ENCODE data around the gene TFPI2. TPM values are rescaled to one million over a fixed set of nuclear protein-coding genes. Genes with fewer than 3 reads are reported as not detected.
A peak's percentile ranks its signal among the peaks of the same experiment; 100 is the strongest.

Gene TFPI2, protein sequence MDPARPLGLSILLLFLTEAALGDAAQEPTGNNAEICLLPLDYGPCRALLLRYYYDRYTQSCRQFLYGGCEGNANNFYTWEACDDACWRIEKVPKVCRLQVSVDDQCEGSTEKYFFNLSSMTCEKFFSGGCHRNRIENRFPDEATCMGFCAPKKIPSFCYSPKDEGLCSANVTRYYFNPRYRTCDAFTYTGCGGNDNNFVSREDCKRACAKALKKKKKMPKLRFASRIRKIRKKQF
- 1 to 10 TPM; 1.5 to 9.1 TPM for total RNA-seq
- 1 to 10 TPM; 1.4 to 5.7 TPM for polyA plus RNA-seq

GRCh38 chr7:93890464-93891068, at the start of gene TFPI2:
Gene TFPI2, minus strand, starts transcription at chr7:93890753. Its CDS starts 75 bp downstream, at chr7:93890678.
- H3K36me3 ChIP-seq (ENCODE audit: control insufficient read depth in 4 of 4, insufficient read depth in 3 of 4, low read depth in 1 of 4, low read length in 3 of 4), result no peaks in the 10 kb centered on the region
- no peaks in the 10 kb centered on the region for H3K9me3 ChIP-seq (ENCODE audit: control insufficient read depth in 4 of 4, low read length in 3 of 4)
- TF ChIP-seq SP1 (IDR thresholded peaks at IDR 0.05) (no peak), RAD21 (IDR thresholded peaks at IDR 0.05) (peak in 1 of 2 donors; percentile 27), YY1 (IDR thresholded peaks at IDR 0.05) (no peak)
- TF ChIP-seq, protein P1, sequence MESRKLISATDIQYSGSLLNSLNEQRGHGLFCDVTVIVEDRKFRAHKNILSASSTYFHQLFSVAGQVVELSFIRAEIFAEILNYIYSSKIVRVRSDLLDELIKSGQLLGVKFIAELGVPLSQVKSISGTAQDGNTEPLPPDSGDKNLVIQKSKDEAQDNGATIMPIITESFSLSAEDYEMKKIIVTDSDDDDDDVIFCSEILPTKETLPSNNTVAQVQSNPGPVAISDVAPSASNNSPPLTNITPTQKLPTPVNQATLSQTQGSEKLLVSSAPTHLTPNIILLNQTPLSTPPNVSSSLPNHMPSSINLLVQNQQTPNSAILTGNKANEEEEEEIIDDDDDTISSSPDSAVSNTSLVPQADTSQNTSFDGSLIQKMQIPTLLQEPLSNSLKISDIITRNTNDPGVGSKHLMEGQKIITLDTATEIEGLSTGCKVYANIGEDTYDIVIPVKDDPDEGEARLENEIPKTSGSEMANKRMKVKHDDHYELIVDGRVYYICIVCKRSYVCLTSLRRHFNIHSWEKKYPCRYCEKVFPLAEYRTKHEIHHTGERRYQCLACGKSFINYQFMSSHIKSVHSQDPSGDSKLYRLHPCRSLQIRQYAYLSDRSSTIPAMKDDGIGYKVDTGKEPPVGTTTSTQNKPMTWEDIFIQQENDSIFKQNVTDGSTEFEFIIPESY (IDR thresholded peaks at IDR 0.05), result no peak
- TF ChIP-seq, protein P2, sequence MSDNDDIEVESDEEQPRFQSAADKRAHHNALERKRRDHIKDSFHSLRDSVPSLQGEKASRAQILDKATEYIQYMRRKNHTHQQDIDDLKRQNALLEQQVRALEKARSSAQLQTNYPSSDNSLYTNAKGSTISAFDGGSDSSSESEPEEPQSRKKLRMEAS (IDR thresholded peaks at IDR 0.05), result no peak
- no peak for DNase-seq (ENCODE audit: low spot score)
- H3K9ac ChIP-seq (ENCODE audit: low read depth in 1 of 2, low read length in 2 of 2), result no peak within 1 kb of the TSS
- H3K4me1 ChIP-seq (ENCODE audit: control insufficient read depth in 4 of 4, insufficient read depth in 4 of 4, low read length in 3 of 4), result peaks cover 0 to 9% (median 6%) of the 10 kb centered on the region in 4 donors
- peak within 1 kb of the TSS; percentile 13 to 45 (median 32) for H3K4me3 ChIP-seq (ENCODE audit: low read depth in 1 of 3, low read length in 3 of 3)
- peaks cover 0 to 4% (median 2%) of the 10 kb centered on the region in 4 donors for H3K27me3 ChIP-seq (ENCODE audit: control insufficient read depth in 4 of 4, insufficient read depth in 4 of 4, low read length in 3 of 4)
- 2% methylated on average over 49 of the region's 49 CpGs for WGBS
- H3K27ac ChIP-seq (ENCODE audit: low read depth in 1 of 2, low read length in 2 of 2), result peak within 1 kb of the TSS; percentile 7 to 28

DNA sequence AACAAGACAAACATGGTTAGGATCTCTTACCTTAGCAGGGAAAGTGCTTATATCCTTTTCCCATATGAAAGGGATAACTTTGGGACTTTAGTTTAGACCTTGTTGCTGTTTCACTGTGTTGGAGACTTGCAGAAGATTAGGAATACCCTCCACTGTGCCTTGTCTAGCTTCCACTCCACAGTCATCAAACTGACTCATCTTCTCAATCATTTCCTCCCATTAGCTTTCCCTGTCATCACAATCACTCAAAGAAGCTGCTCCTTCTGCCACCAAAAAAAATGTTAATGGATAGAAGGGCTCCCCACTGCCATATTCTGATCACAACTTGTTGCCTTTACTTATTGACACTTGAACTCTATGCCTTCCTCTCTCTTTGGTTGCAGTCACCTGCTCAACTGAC, 47.7 kb upstream of the TFPI2 start:
- Histone ChIP-seq H3K27me3 (ENCODE audit: control insufficient read depth in 4 of 4, insufficient read depth in 4 of 4, low read length in 3 of 4) (no peaks in the 10 kb centered on the region), H3K4me1 (ENCODE audit: control insufficient read depth in 4 of 4, insufficient read depth in 4 of 4, low read length in 3 of 4) (no peaks in the 10 kb centered on the region), H3K36me3 (ENCODE audit: control insufficient read depth in 4 of 4, insufficient read depth in 3 of 4, low read depth in 1 of 4, low read length in 3 of 4) (no peaks in the 10 kb centered on the region), H3K9me3 (ENCODE audit: control insufficient read depth in 4 of 4, low read length in 3 of 4) (no peaks in the 10 kb centered on the region), H3K4me3 (ENCODE audit: low read depth in 1 of 3, low read length in 3 of 3) (no peak overlapping the region), H3K9ac (ENCODE audit: low read depth in 1 of 2, low read length in 2 of 2) (no peak overlapping the region), H3K27ac (ENCODE audit: low read depth in 1 of 2, low read length in 2 of 2) (no peak overlapping the region)
- DNase-seq (ENCODE audit: low spot score), result no peak
- TF ChIP-seq GABPA (IDR thresholded peaks at IDR 0.05 in 1 of 2, conservative IDR thresholded peaks at IDR 0.05 in 1 of 2), result no peak
- no peak for TF ChIP-seq NR2F2 (IDR thresholded peaks at IDR 0.05)
- TF ChIP-seq EGR1 (IDR thresholded peaks at IDR 0.05; ENCODE audit: low read depth in 2 of 2), result no peak
- no peak for TF ChIP-seq HNF4G (IDR thresholded peaks at IDR 0.05)
- TF ChIP-seq HNF4A (conservative IDR thresholded peaks at IDR 0.05), result no peak
- TF ChIP-seq, protein P2 (IDR thresholded peaks at IDR 0.05), result no peak
- no peak for TF ChIP-seq RAD21 (IDR thresholded peaks at IDR 0.05)

DNA sequence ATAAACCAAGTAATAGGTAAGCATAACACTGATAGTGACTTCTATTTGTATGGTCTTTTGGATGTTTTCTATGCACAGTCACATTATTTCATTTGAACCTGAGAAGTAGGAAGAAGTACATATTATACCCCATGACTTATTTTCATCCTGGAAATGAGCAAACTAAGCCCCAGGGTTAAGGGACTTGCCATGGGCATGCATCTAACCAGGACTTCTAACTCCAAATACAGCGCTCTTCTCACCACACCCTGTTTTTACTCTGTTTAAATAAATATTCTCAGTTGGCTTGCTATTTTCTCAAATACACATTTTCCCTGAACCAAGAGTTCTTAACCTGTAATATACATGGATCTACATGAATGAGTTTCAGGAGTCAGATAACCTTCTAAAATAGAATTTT, 47.3 kb upstream of the TFPI2 start:
- Histone ChIP-seq H3K27me3 (ENCODE audit: control insufficient read depth in 4 of 4, insufficient read depth in 4 of 4, low read length in 3 of 4) (no peaks in the 10 kb centered on the region), H3K9me3 (ENCODE audit: control insufficient read depth in 4 of 4, low read length in 3 of 4) (no peaks in the 10 kb centered on the region), H3K27ac (ENCODE audit: low read depth in 1 of 2, low read length in 2 of 2) (no peak overlapping the region), H3K36me3 (ENCODE audit: control insufficient read depth in 4 of 4, insufficient read depth in 3 of 4, low read depth in 1 of 4, low read length in 3 of 4) (no peaks in the 10 kb centered on the region), H3K4me1 (ENCODE audit: control insufficient read depth in 4 of 4, insufficient read depth in 4 of 4, low read length in 3 of 4) (no peaks in the 10 kb centered on the region), H3K9ac (ENCODE audit: low read depth in 1 of 2, low read length in 2 of 2) (no peak overlapping the region), H3K4me3 (ENCODE audit: low read depth in 1 of 3, low read length in 3 of 3) (no peak overlapping the region)
- no peak for DNase-seq (ENCODE audit: low spot score)
- WGBS, result 96% methylated on average over 1 of the region's 1 CpG
- TF ChIP-seq HNF4A (conservative IDR thresholded peaks at IDR 0.05) (no peak), REST (IDR thresholded peaks at IDR 0.05) (no peak), HNF4G (IDR thresholded peaks at IDR 0.05) (no peak), TAF1 (conservative IDR thresholded peaks at IDR 0.05) (no peak), JUND (IDR thresholded peaks at IDR 0.05) (no peak), RXRA (IDR thresholded peaks at IDR 0.05) (no peak), FOXA1 (IDR thresholded peaks at IDR 0.05) (no peak)
- TF ChIP-seq, protein P1 (IDR thresholded peaks at IDR 0.05), result no peak
- TF ChIP-seq, protein P2 (IDR thresholded peaks at IDR 0.05), result no peak
- TF ChIP-seq, protein P3, sequence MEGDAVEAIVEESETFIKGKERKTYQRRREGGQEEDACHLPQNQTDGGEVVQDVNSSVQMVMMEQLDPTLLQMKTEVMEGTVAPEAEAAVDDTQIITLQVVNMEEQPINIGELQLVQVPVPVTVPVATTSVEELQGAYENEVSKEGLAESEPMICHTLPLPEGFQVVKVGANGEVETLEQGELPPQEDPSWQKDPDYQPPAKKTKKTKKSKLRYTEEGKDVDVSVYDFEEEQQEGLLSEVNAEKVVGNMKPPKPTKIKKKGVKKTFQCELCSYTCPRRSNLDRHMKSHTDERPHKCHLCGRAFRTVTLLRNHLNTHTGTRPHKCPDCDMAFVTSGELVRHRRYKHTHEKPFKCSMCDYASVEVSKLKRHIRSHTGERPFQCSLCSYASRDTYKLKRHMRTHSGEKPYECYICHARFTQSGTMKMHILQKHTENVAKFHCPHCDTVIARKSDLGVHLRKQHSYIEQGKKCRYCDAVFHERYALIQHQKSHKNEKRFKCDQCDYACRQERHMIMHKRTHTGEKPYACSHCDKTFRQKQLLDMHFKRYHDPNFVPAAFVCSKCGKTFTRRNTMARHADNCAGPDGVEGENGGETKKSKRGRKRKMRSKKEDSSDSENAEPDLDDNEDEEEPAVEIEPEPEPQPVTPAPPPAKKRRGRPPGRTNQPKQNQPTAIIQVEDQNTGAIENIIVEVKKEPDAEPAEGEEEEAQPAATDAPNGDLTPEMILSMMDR (IDR thresholded peaks at IDR 0.05; ENCODE audit: low read depth, low read length, missing input control), result no peak

Data from liver (tissue), 9 donors.